ENCODE data around the gene NMRK2. TPM values are rescaled to one million over a fixed set of nuclear protein-coding genes. Genes with fewer than 3 reads are reported as not detected.

Gene NMRK2
- total RNA-seq, 1 donor from 2014 or later: 0.73 TPM

DNA sequence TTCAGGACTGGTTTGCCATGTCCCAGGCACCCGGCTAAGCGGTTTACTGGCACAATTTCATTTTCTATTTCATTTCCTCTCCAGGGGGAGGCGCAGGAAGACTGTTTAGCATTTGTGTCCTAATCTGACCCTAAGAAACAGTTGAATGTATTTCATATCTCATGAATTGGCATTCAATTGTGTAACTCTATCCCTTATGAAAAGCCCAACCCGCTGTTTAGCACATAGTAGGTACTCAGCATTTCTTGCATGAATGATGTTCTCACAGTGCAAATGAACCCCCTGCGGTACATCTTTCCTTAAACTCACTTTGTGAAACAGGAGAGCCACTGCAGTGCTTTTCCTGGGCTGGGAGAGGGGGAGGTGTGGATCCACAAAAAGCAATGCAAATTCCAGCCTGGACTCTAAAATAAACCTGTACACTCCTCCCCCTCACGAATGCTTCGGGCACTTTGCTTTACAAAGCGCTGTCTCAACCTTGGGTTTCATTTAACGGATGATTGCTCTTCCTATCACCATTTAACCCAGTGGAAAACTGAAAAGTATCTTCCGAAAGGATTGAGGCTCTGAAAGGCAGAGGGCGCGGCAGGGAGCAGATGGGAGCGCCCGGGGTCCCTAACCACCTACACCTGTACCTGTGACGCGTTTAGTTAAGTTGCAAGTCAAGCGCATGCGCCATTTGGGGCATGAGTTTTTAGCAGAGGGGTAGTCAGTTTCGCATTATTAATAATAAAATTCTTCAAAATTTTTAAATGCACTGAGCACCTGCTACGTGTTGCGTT, 53.6 kb downstream of the NMRK2 start:
- DNase-seq (ENCODE audit: low read depth): peak; percentile 52
- H3K36me3 ChIP-seq (ENCODE audit: insufficient read depth, low read length): peaks cover 24% of the 10 kb centered on the region
- H3K27ac ChIP-seq (ENCODE audit: low read depth, low read length): no peak overlapping the region
- peaks cover 40% of the 10 kb centered on the region for H3K4me1 ChIP-seq (ENCODE audit: insufficient read depth, low read length)
- Mint-ChIP-seq H3K36me3 (ENCODE audit: low read depth, unreplicated experiment) (peaks cover 21% of the 10 kb centered on the region), H3K4me1 (ENCODE audit: low read depth, unreplicated experiment) (peaks cover 33% of the 10 kb centered on the region), H3K9me3 (ENCODE audit: unreplicated experiment) (peaks cover 3% of the 10 kb centered on the region), H3K27ac (ENCODE audit: unreplicated experiment) (peak overlapping the region; percentile 72), H3K4me3 (ENCODE audit: unreplicated experiment) (peak overlapping the region; percentile 99), H3K27me3 (ENCODE audit: low read depth, unreplicated experiment) (no peaks in the 10 kb centered on the region)
- H2AFZ ChIP-seq (ENCODE audit: low read depth, low read length): peak overlapping the region; percentile 7
- H3K4me3 ChIP-seq (ENCODE audit: insufficient read depth, low read depth, low read length): peak overlapping the region; percentile 99
- no peak overlapping the region for H3K9ac ChIP-seq (ENCODE audit: low read length)
- TF ChIP-seq, protein P1, sequence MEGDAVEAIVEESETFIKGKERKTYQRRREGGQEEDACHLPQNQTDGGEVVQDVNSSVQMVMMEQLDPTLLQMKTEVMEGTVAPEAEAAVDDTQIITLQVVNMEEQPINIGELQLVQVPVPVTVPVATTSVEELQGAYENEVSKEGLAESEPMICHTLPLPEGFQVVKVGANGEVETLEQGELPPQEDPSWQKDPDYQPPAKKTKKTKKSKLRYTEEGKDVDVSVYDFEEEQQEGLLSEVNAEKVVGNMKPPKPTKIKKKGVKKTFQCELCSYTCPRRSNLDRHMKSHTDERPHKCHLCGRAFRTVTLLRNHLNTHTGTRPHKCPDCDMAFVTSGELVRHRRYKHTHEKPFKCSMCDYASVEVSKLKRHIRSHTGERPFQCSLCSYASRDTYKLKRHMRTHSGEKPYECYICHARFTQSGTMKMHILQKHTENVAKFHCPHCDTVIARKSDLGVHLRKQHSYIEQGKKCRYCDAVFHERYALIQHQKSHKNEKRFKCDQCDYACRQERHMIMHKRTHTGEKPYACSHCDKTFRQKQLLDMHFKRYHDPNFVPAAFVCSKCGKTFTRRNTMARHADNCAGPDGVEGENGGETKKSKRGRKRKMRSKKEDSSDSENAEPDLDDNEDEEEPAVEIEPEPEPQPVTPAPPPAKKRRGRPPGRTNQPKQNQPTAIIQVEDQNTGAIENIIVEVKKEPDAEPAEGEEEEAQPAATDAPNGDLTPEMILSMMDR (IDR thresholded peaks at IDR 0.05; ENCODE audit: insufficient read depth, low read depth, low read length): peak; percentile 51
- no peak for TF ChIP-seq EZH2 (IDR thresholded peaks at IDR 0.05; ENCODE audit: insufficient read depth, low read length)
- no peak for FAIRE-seq
- H3K9me3 ChIP-seq (ENCODE audit: insufficient read depth, low read depth, low read length): no peaks in the 10 kb centered on the region
- peaks cover 39% of the 10 kb centered on the region for H3K79me2 ChIP-seq (ENCODE audit: insufficient read depth, low read length)
- H3K27me3 ChIP-seq (ENCODE audit: insufficient read depth, low read length): no peaks in the 10 kb centered on the region
- H3K4me2 ChIP-seq (ENCODE audit: low read length): peak overlapping the region; percentile 80
- peaks cover 36% of the 10 kb centered on the region for H4K20me1 ChIP-seq (ENCODE audit: insufficient read depth, low read length)

DNA sequence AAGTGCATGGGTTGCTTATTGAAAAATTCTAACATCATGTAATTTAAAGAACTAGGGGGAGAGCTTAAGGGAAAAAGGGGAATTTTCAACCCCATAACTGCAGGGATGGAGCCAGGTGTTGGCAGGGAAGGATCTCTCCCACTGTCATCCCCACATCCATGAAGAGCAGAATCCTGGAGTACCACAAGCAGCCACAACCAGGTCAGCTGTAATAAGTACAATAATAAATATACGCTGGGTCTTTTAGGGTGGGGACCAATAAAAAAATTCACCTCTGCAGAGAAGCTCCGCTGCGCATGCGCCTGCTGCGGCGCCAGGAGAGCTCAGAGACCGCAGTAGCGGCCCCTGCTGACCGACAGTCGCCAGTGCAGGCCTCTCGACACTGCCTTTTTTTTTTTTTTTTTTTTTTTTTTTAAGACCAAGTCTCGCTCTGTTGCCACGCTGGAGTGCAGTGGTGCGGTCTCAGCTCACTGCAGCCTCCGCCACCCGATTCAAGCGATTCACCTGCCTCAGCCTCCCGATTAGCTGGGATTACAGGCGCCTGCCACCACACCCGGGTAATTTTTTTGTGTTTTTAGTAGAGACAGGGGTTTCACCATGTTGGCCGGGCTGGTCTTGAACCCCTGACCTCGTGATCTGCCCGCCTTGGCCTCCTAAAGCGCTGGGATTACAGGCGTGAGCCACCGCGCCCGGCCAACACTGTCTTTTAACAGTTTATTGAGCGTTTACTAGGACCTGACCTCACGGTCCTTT, 54.9 kb downstream of the NMRK2 start:
- Histone ChIP-seq H3K27ac (ENCODE audit: low read depth, low read length) (no peak overlapping the region), H3K4me1 (ENCODE audit: insufficient read depth, low read length) (peaks cover 35% of the 10 kb centered on the region), H3K36me3 (ENCODE audit: insufficient read depth, low read length) (peaks cover 12% of the 10 kb centered on the region), H3K9ac (ENCODE audit: low read length) (peak overlapping the region; percentile 36), H3K9me3 (ENCODE audit: insufficient read depth, low read depth, low read length) (no peaks in the 10 kb centered on the region), H3K79me2 (ENCODE audit: insufficient read depth, low read length) (peaks cover 25% of the 10 kb centered on the region), H4K20me1 (ENCODE audit: insufficient read depth, low read length) (peaks cover 23% of the 10 kb centered on the region), H3K27me3 (ENCODE audit: insufficient read depth, low read length) (no peaks in the 10 kb centered on the region), H2AFZ (ENCODE audit: low read depth, low read length) (peak overlapping the region; percentile 53), H3K4me2 (ENCODE audit: low read length) (peak overlapping the region; percentile 75), H3K4me3 (ENCODE audit: insufficient read depth, low read depth, low read length) (peak overlapping the region; percentile 24)
- Mint-ChIP-seq H3K36me3 (ENCODE audit: low read depth, unreplicated experiment) (peaks cover 21% of the 10 kb centered on the region), H3K27me3 (ENCODE audit: low read depth, unreplicated experiment) (no peaks in the 10 kb centered on the region), H3K4me1 (ENCODE audit: low read depth, unreplicated experiment) (peaks cover 21% of the 10 kb centered on the region), H3K4me3 (ENCODE audit: unreplicated experiment) (peak overlapping the region; percentile 69), H3K27ac (ENCODE audit: unreplicated experiment) (peak overlapping the region; percentile 5), H3K9me3 (ENCODE audit: unreplicated experiment) (peaks cover 3% of the 10 kb centered on the region)
- TF ChIP-seq EZH2 (IDR thresholded peaks at IDR 0.05; ENCODE audit: insufficient read depth, low read length): no peak
- TF ChIP-seq, protein P1 (IDR thresholded peaks at IDR 0.05; ENCODE audit: insufficient read depth, low read depth, low read length): peak; percentile 85
- peak; percentile 33 for DNase-seq (ENCODE audit: low read depth)
- no peak for FAIRE-seq

Data from astrocyte (in vitro differentiated cells and primary cell).